Heart left ventricle (tissue), 13 donors: Measurements from ENCODE around the gene CNTN4.

Experiments used
- POLR2A ChIP-seq, 2 donors: fragments of 450-650 bp; IDR thresholded peaks; one replicate each; pipeline ENCODE4 v1.6.1; 2017; ENCODE audit warnings: antibody characterized with exemption in 2 of 2, mild to moderate bottlenecking in 2 of 2, moderate library complexity in 2 of 2
- TF ChIP-seq, protein P1 (sequence below), 12 donors: fragments of 200-600 bp; sonication (generic) in 4 of 12; IDR thresholded peaks; one replicate each; pipeline versions ENCODE4 v1.5.0 to v1.8.0; 2018 to 2022; ENCODE audit warnings: antibody characterized with exemption in 12 of 12, mild to moderate bottlenecking in 5 of 12
- donor health status: ischemic (EF 13 %, LVEDD 7.1; RV severe dilation, severe dysfunction).
- donor health status: DM: no; HTN: yes; CAD: no.
- donor health status: DM: no; HTN: no; CAD: no.
- donor health status: ischemic (EF 25% LVEDD 6.9; RV normal size, moderate dysfunction).
- donor health status: ischemic (EF 25% LVEDD 5.7; RV mildly dilated, moderate dysfunction).
- donor health status: ischemic (EF 35%, LVEDD 5.7; RV mildly dilated, moderate dysfunction).
- donor health status: nonischemic (EF 11% LVEDD 7.7; RV severe dilation, severe dysfunction).
- donor health status: DM: yes; HTN: yes; CAD: no.
- donor health status: PGD.
- donor health status: ischemic (EF 29% LVEDD 5.4; RV normal size, mild dysfunction).
- donor health status: nonischemic (EF 23%, LVEDD 6.1; RV moderate dilation, normal function).

DNA sequence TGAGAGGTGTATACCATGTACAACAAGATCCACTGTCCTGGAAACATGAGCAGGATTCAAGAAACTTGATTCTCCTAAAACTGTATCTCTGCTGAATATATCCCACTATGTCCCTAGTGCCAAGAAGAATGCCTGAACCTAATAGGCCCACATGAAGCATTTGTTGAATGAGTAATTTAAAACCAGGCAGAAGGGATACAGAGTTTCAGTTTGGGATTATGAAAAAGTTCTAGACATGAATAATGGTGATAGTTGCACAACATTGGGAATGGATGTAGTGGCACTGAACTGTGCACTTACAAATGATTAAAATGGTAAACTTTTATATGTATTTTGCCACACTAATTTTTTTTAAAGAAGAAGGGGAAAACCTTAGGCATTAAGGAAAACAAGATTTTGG, 750.4 kb downstream of the CNTN4 start:
- TF ChIP-seq, protein P1, sequence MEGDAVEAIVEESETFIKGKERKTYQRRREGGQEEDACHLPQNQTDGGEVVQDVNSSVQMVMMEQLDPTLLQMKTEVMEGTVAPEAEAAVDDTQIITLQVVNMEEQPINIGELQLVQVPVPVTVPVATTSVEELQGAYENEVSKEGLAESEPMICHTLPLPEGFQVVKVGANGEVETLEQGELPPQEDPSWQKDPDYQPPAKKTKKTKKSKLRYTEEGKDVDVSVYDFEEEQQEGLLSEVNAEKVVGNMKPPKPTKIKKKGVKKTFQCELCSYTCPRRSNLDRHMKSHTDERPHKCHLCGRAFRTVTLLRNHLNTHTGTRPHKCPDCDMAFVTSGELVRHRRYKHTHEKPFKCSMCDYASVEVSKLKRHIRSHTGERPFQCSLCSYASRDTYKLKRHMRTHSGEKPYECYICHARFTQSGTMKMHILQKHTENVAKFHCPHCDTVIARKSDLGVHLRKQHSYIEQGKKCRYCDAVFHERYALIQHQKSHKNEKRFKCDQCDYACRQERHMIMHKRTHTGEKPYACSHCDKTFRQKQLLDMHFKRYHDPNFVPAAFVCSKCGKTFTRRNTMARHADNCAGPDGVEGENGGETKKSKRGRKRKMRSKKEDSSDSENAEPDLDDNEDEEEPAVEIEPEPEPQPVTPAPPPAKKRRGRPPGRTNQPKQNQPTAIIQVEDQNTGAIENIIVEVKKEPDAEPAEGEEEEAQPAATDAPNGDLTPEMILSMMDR (IDR thresholded peaks at IDR 0.05), result no peak
- TF ChIP-seq POLR2A (IDR thresholded peaks at IDR 0.05), result no peak
